Measurements from ENCODE around the gene XRN1. TPM values are rescaled to one million over a fixed set of nuclear protein-coding genes. Genes with fewer than 3 reads are reported as not detected.

Gene XRN1
- 13.2 TPM for polyA plus RNA-seq (2013, experiment 1 of 4)
- 15.4 TPM for polyA plus RNA-seq (2013, experiment 2 of 4)
- 11.0 TPM for polyA plus RNA-seq (2013, experiment 3 of 4)
- 14.0 TPM for polyA plus RNA-seq (2013, experiment 4 of 4)

GRCh38 chr3:142447852-142448823 is at the start of gene XRN1:
Gene XRN1, minus strand, starts transcription at chr3:142448037. Its CDS starts 93 bp downstream, at chr3:142447944.
- no peaks in the 10 kb centered on the region for H3K9me3 ChIP-seq (ENCODE audit: control insufficient read depth, low read length)
- no peaks in the 10 kb centered on the region for H3K4me1 ChIP-seq (ENCODE audit: control insufficient read depth, insufficient read depth, low read length)
- H3K27ac ChIP-seq (ENCODE audit: insufficient read depth, low read depth, low read length, poor library complexity, severe bottlenecking), result peak within 1 kb of the TSS; percentile 70
- WGBS, 2 experiments, result 10 to 11% methylated on average over 51 to 52 of the region's 52 CpGs
- no peaks in the 10 kb centered on the region for H3K27me3 ChIP-seq (ENCODE audit: control insufficient read depth, insufficient read depth, low read length, poor library complexity, severe bottlenecking)
- H3K4me3 ChIP-seq (ENCODE audit: insufficient read depth, low read depth, low read length), result peak within 1 kb of the TSS; percentile 92
- H3K36me3 ChIP-seq (ENCODE audit: control insufficient read depth, insufficient read depth, low read length), result no peaks in the 10 kb centered on the region

DNA sequence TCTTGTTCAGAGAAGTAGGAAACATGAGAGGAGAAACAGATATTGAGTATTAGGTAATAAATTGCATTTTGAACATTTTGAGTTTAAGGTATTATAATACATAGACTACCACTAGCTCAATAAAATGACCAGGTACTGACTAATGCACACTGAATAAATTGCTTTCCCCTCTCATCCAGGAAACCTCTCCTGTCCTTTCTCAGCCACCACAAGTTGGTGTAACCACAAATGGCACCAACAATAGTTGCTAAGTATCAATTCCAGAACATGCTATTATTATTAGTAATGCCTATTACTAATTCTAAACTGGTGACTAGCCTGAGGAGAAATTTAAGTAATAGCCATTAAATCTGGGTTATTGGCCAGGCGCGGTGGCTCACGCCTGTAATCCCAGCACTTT is 47.3 kb upstream of the XRN1 start:
- Histone ChIP-seq H3K36me3 (ENCODE audit: control insufficient read depth, insufficient read depth, low read length) (no peaks in the 10 kb centered on the region), H3K27me3 (ENCODE audit: control insufficient read depth, insufficient read depth, low read length, poor library complexity, severe bottlenecking) (no peaks in the 10 kb centered on the region), H3K4me3 (ENCODE audit: insufficient read depth, low read depth, low read length) (no peak overlapping the region), H3K4me1 (ENCODE audit: control insufficient read depth, insufficient read depth, low read length) (no peaks in the 10 kb centered on the region), H3K27ac (ENCODE audit: insufficient read depth, low read depth, low read length, poor library complexity, severe bottlenecking) (no peak overlapping the region), H3K9me3 (ENCODE audit: control insufficient read depth, low read length) (no peaks in the 10 kb centered on the region)
- 96 to 100% methylated on average over 3 of the region's 3 CpGs for WGBS, 2 experiments

DNA sequence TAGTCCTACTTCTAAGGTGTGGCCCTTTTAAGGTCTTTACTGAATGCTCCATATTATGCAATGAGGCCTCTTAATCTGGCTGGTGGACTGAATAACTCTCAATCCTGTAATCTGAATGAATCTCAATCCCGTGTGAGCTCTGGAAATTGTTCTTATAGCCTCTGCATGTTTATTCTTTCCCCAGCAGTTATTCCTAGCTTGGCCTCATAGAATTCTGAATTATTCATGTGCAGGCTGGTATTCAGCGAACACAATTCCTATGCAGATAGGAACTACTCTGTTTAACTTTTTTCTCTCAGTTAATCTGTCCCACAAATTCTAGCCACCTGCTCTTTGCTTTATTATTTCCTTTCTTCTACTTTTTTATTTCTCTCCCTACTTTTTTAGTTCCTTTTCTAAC is 44.3 kb upstream of the XRN1 start:
- no peaks in the 10 kb centered on the region for H3K36me3 ChIP-seq (ENCODE audit: control insufficient read depth, insufficient read depth, low read length)
- no peak overlapping the region for H3K4me3 ChIP-seq (ENCODE audit: insufficient read depth, low read depth, low read length)
- WGBS, 2 experiments, result 96 to 97% methylated on average over 2 of the region's 2 CpGs
- H3K27ac ChIP-seq (ENCODE audit: insufficient read depth, low read depth, low read length, poor library complexity, severe bottlenecking), result no peak overlapping the region
- no peaks in the 10 kb centered on the region for H3K4me1 ChIP-seq (ENCODE audit: control insufficient read depth, insufficient read depth, low read length)
- no peaks in the 10 kb centered on the region for H3K27me3 ChIP-seq (ENCODE audit: control insufficient read depth, insufficient read depth, low read length, poor library complexity, severe bottlenecking)
- no peaks in the 10 kb centered on the region for H3K9me3 ChIP-seq (ENCODE audit: control insufficient read depth, low read length)

- no peaks in the 10 kb centered on the region for H3K4me1 ChIP-seq (ENCODE audit: control insufficient read depth, insufficient read depth, low read length)
- H3K9me3 ChIP-seq (ENCODE audit: control insufficient read depth, low read length), result no peaks in the 10 kb centered on the region
- WGBS, 2 experiments, result 92% methylated on average over 4 to 5 of the region's 5 CpGs
- no peak overlapping the region for H3K27ac ChIP-seq (ENCODE audit: insufficient read depth, low read depth, low read length, poor library complexity, severe bottlenecking)
- no peaks in the 10 kb centered on the region for H3K36me3 ChIP-seq (ENCODE audit: control insufficient read depth, insufficient read depth, low read length)
- H3K4me3 ChIP-seq (ENCODE audit: insufficient read depth, low read depth, low read length), result no peak overlapping the region
- H3K27me3 ChIP-seq (ENCODE audit: control insufficient read depth, insufficient read depth, low read length, poor library complexity, severe bottlenecking), result no peaks in the 10 kb centered on the region
These were observed 41.9 kb upstream of the XRN1 start for GRCh38 chr3:142489572-142490323.

- H3K27me3 ChIP-seq (ENCODE audit: control insufficient read depth, insufficient read depth, low read length, poor library complexity, severe bottlenecking), result no peaks in the 10 kb centered on the region
- H3K27ac ChIP-seq (ENCODE audit: insufficient read depth, low read depth, low read length, poor library complexity, severe bottlenecking), result no peak overlapping the region
- peaks cover 22% of the 10 kb centered on the region for H3K36me3 ChIP-seq (ENCODE audit: control insufficient read depth, insufficient read depth, low read length)
- H3K4me3 ChIP-seq (ENCODE audit: insufficient read depth, low read depth, low read length), result no peak overlapping the region
- H3K9me3 ChIP-seq (ENCODE audit: control insufficient read depth, low read length), result no peaks in the 10 kb centered on the region
- 99 to 100% methylated on average over 2 to 4 of the region's 4 CpGs for WGBS, 2 experiments
- H3K4me1 ChIP-seq (ENCODE audit: control insufficient read depth, insufficient read depth, low read length), result no peaks in the 10 kb centered on the region
These were observed 37.1 kb upstream of the XRN1 start for GRCh38 chr3:142484912-142485435.

DNA sequence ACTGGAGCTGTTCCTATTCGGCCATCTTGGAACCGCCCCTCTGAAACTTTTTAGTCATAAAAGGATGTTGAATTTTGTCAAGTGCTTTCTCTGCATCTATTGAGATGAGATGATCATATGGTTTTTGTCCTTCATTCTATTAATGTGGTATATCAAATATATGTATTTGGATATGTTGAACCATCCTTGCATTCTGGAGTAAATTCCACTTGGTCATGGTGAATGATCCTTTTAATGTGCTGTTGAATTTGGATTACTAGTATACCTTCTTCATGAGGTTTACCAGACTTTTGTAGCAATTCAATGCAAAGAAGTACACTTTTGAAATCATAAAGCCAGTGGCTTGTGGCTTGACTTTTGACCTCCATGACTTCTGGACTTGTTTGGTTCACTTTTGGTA is 33.4 kb upstream of the XRN1 start:
- Histone ChIP-seq H3K27ac (ENCODE audit: insufficient read depth, low read depth, low read length, poor library complexity, severe bottlenecking) (no peak overlapping the region), H3K4me1 (ENCODE audit: control insufficient read depth, insufficient read depth, low read length) (no peaks in the 10 kb centered on the region), H3K27me3 (ENCODE audit: control insufficient read depth, insufficient read depth, low read length, poor library complexity, severe bottlenecking) (no peaks in the 10 kb centered on the region), H3K9me3 (ENCODE audit: control insufficient read depth, low read length) (no peaks in the 10 kb centered on the region), H3K36me3 (ENCODE audit: control insufficient read depth, insufficient read depth, low read length) (peaks cover 22% of the 10 kb centered on the region), H3K4me3 (ENCODE audit: insufficient read depth, low read depth, low read length) (no peak overlapping the region)
- 95 to 100% methylated on average over 2 of the region's 2 CpGs for WGBS, 2 experiments

DNA sequence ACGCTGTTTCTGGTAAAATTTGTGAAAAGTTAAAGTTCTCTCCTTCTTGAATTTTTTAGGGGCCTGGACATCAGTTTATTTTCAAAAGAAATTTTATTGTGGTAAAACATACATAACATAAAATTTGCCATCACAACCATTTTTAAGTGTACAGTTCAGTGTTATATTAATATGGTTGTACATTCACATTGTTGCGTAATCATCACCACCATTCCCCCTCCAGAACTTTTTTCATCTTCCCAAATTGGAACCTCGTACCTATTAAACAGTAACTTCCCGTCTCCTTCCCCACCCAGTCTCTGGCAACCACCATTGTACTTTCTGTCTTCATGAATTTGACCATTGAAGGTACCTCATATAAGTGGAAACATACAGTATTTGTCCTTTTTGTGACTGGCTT is 23.0 kb upstream of the XRN1 start:
- Histone ChIP-seq H3K27ac (ENCODE audit: insufficient read depth, low read depth, low read length, poor library complexity, severe bottlenecking) (no peak overlapping the region), H3K9me3 (ENCODE audit: control insufficient read depth, low read length) (peaks cover 2% of the 10 kb centered on the region), H3K4me3 (ENCODE audit: insufficient read depth, low read depth, low read length) (no peak overlapping the region), H3K36me3 (ENCODE audit: control insufficient read depth, insufficient read depth, low read length) (no peaks in the 10 kb centered on the region), H3K4me1 (ENCODE audit: control insufficient read depth, insufficient read depth, low read length) (no peaks in the 10 kb centered on the region), H3K27me3 (ENCODE audit: control insufficient read depth, insufficient read depth, low read length, poor library complexity, severe bottlenecking) (no peaks in the 10 kb centered on the region)
- 95 to 96% methylated on average over 3 to 4 of the region's 4 CpGs for WGBS, 2 experiments

DNA sequence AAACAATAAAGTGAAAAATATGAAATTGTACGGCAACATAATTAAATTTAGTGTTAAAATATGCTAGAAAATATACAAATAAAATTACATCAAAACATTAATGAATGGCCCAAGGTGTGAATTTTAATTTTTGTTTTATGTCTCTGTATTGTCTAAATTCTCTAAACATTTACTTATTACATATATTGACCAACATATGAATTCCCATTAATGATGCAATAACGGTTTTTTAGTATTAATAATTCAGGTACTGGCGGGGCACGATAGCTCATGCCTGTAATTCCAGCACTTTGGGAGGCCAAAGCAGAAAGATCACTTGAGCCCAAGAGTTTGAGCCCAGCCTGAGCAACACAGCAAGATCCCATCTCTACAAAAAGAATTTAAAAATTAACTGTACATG is 20.6 kb upstream of the XRN1 start:
- H3K27me3 ChIP-seq (ENCODE audit: control insufficient read depth, insufficient read depth, low read length, poor library complexity, severe bottlenecking), result no peaks in the 10 kb centered on the region
- 95 to 97% methylated on average over 3 of the region's 4 CpGs for WGBS, 2 experiments

GRCh38 chr3:142467768-142468167 is 19.9 kb upstream of the XRN1 start:
- Histone ChIP-seq H3K27ac (ENCODE audit: insufficient read depth, low read depth, low read length, poor library complexity, severe bottlenecking) (no peak overlapping the region), H3K27me3 (ENCODE audit: control insufficient read depth, insufficient read depth, low read length, poor library complexity, severe bottlenecking) (no peaks in the 10 kb centered on the region), H3K36me3 (ENCODE audit: control insufficient read depth, insufficient read depth, low read length) (no peaks in the 10 kb centered on the region), H3K4me3 (ENCODE audit: insufficient read depth, low read depth, low read length) (no peak overlapping the region), H3K4me1 (ENCODE audit: control insufficient read depth, insufficient read depth, low read length) (no peaks in the 10 kb centered on the region), H3K9me3 (ENCODE audit: control insufficient read depth, low read length) (no peaks in the 10 kb centered on the region)
- WGBS, 2 experiments, result 86 to 93% methylated on average over 2 to 3 of the region's 3 CpGs

More for the DNA sequence above, 20.6 kb upstream of the XRN1 start:
- peaks cover 2% of the 10 kb centered on the region for H3K9me3 ChIP-seq (ENCODE audit: control insufficient read depth, low read length)
- no peak overlapping the region for H3K27ac ChIP-seq (ENCODE audit: insufficient read depth, low read depth, low read length, poor library complexity, severe bottlenecking)
- no peak overlapping the region for H3K4me3 ChIP-seq (ENCODE audit: insufficient read depth, low read depth, low read length)
- H3K36me3 ChIP-seq (ENCODE audit: control insufficient read depth, insufficient read depth, low read length), result no peaks in the 10 kb centered on the region
- H3K4me1 ChIP-seq (ENCODE audit: control insufficient read depth, insufficient read depth, low read length), result no peaks in the 10 kb centered on the region

- H3K27ac ChIP-seq (ENCODE audit: insufficient read depth, low read depth, low read length, poor library complexity, severe bottlenecking), result no peak overlapping the region
- H3K36me3 ChIP-seq (ENCODE audit: control insufficient read depth, insufficient read depth, low read length), result no peaks in the 10 kb centered on the region
- H3K4me1 ChIP-seq (ENCODE audit: control insufficient read depth, insufficient read depth, low read length), result no peaks in the 10 kb centered on the region
- H3K4me3 ChIP-seq (ENCODE audit: insufficient read depth, low read depth, low read length), result no peak overlapping the region
- H3K9me3 ChIP-seq (ENCODE audit: control insufficient read depth, low read length), result no peaks in the 10 kb centered on the region
- no peaks in the 10 kb centered on the region for H3K27me3 ChIP-seq (ENCODE audit: control insufficient read depth, insufficient read depth, low read length, poor library complexity, severe bottlenecking)
- 92 to 100% methylated on average over 3 of the region's 3 CpGs for WGBS, 2 experiments
These were observed 12.9 kb upstream of the XRN1 start for GRCh38 chr3:142460689-142461088.
